Measurements from ENCODE around the gene CNOT2.

The CNOT2 gene, protein sequence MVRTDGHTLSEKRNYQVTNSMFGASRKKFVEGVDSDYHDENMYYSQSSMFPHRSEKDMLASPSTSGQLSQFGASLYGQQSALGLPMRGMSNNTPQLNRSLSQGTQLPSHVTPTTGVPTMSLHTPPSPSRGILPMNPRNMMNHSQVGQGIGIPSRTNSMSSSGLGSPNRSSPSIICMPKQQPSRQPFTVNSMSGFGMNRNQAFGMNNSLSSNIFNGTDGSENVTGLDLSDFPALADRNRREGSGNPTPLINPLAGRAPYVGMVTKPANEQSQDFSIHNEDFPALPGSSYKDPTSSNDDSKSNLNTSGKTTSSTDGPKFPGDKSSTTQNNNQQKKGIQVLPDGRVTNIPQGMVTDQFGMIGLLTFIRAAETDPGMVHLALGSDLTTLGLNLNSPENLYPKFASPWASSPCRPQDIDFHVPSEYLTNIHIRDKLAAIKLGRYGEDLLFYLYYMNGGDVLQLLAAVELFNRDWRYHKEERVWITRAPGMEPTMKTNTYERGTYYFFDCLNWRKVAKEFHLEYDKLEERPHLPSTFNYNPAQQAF

DNA sequence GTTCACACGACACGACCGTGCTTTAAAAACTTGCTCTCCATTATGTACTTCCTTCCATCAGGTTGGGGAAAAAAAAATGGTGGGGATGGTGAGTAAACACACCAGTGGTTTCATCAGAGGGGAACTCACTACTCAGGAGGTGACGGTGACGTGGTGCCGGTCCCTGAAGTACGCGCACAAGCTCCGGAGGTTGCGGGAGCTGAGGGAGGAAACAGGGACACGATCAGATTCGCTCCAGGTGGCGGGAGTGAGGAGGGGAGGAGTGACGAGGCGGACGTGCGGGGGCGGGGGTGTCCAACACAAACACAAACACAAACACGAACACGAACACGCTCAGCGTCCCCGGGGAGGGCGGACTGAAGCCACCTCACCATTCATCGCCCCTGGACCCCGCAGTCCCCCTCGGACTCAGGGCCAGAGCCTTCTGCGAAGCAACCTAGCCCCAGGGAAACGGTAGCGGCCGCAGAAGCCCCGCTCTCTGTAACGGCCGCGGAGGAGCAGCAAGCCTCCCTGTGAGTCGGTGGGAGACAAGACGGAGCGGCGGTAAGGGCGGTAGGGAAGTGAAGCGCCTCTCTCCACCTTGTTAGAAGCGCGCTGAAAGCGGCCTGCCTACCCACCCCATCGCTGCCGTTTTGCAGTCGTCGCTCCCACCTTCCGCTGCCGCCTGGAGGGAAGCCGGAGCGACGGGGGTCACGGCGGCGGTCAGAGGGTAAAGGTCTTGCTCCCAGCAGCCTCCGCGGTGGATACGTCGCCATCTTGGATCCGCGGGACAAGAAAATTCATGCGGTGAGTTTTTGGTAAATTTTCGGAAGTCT is at the start of gene CNOT2:
CNOT2 (plus strand) TSS at position 739 of the 815 bp plus-strand sequence. CDS start 34,794 bp downstream, outside the sequence.
- DNase-seq = peak; percentile 91

DNA sequence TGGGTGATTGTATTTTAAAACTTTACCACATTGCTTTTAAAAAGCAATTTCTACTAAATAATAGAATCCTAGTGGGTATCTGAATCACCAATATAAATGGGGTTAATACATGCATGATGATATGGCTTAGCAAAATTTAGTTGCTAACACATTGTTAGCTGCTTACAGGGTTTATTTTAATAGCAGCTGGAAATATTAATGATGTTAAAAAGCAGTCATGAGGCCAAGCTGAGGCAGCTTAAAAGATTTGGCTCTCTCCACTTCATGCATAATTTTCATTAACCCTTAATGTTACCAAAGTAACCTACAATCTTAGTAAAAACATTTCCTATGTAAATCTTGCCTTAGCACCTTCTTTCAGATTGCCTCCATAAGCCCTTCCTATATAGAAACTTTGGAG is 49.2 kb upstream of the CNOT2 start:
- DNase-seq = no peak

DNA sequence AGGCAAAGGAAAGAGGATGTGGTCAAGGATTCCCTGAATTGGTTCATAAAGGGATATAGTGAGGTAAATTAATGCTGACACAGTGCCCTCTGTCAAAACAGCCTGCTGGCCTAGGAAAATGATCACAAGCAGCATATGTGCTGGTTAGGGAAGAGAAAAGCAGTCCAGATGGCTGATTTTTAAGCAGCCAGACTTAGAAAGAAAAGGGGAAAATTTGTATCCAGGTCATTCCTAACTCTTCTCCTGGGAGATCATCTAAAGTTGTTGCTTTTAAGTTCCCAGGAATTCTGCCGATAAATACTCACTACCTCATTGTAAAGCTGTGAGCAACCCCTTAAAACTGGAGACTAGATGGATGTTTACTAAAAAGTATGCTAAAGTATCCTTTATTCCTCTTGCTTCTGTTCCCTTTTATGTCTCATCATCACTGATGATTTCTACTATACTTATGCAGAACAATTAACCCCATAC is 46.4 kb upstream of the CNOT2 start:
- DNase-seq = no peak

DNA sequence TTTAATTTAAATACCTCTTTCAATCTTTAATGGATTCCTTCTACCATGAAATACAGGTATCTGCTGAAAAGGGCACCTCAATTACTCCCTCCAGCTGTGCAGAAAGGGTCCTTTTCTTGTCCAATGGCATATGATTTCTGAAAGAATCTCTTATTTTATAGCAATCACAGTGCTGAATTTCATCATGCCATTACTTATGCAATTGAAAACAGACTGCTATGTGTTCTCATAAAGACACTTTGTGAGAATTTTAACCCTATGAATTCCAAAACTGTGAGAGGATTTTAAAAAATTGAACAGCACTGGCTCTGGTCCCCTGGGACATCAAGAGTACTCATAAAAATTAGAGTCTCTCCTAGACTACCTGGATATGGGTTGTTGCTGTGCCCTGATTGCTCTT is 45.9 kb upstream of the CNOT2 start:
- no peak for DNase-seq

DNA sequence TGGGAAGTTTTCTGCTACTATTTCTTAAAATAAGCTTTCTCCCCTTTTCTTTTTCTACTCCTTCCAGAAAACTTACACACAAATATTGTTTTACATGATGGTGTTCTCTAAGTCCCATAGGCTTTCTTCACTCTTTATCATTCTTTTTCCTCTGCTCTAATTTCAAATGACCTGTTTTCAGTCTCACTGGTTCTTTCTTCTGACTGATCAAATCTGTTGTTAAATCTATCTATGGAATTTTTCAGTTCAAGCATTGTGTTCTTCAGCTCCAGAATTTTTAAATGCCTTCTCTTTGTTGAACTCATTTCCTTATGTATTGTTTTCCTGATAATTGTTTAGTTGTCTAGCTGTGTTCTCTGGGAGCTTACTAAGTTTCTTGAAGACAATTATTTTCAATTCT is 29.5 kb upstream of the CNOT2 start:
- DNase-seq = no peak

DNA sequence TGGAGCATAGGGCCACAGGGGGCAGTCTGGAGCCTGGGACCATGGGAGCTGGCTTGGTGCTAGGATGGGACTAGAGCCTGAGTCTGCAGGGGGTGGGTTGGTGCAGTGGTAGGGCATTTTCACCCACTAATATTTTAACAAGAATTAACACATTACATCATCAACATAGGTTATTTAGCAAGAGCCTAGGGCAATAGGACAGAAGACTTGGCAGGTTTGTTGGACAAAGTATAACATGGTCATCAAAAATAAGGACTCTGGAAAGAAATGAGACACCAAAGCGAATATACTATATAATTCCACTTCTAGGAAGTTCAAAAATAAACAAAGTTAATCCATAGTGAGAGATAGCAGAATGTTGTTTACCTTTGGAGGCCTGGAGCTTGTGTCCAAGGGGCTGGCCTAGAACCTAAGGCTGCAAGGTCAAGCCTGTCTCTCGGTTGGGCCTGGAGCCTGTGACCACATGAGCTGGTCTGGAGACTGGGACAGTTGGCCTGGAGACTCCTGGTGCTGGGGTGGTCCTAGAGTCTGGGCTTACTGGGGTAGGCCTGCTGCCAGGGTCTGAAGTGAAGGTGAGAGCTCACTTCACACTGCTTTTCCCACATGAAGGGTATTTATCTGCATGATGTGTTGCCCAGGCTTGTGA is 28.1 kb upstream of the CNOT2 start:
- no peak for DNase-seq

DNA sequence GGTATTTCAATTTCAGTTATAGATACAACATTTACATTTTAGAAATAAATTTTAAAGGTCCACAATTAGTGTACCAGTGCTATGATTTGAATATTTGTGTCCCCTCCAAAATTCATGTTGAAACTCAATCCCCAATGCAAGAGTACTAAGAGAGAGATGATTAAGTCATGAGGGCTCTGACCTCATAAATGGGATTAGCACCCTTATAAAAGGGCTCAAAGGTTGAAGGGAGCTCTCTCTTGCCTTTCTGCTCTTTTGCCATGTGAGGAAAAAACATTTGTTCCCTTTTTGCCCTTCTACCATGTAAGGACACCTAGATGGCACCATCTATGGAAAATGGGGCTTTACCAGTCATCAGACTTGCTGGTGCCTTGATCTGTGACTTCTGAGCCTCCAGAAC is 25.8 kb upstream of the CNOT2 start:
- DNase-seq = no peak

DNA sequence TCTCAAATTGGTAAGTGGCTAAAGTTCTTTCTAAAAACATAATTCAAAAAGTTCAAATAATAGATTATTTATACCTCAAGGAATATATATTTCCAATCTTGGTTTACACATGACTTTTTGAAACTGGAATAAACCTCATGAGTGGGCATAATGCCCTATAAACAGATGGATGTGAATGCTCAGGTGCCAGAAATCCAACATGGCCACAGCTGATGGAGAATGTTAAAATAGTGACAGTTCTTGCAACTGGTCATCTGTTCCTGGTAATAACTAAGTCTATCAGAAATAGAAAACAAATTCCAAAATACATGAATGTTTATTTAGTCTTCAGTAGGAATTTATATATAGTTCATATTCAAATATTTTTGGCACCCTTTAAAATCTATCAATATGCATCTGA is 21.6 kb upstream of the CNOT2 start:
- DNase-seq = no peak

DNA sequence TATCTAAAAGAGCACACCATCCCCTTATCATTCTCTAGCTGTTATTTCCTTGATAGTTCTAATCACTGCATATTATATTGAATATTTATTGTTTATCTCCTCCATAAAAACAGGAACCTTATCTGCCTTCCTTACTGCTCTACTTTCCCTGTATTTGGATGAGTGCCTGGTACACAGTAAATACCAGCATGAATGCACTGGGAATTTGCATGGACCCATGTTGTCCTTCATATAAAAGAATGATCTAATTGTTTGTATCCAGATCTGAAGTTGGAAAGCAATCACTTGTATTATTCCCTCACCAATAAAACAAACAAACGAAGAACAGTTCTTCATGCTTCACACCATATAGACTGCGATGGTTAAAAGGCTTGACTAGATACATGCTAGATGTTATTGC is 15.3 kb upstream of the CNOT2 start:
- no peak for DNase-seq

DNA sequence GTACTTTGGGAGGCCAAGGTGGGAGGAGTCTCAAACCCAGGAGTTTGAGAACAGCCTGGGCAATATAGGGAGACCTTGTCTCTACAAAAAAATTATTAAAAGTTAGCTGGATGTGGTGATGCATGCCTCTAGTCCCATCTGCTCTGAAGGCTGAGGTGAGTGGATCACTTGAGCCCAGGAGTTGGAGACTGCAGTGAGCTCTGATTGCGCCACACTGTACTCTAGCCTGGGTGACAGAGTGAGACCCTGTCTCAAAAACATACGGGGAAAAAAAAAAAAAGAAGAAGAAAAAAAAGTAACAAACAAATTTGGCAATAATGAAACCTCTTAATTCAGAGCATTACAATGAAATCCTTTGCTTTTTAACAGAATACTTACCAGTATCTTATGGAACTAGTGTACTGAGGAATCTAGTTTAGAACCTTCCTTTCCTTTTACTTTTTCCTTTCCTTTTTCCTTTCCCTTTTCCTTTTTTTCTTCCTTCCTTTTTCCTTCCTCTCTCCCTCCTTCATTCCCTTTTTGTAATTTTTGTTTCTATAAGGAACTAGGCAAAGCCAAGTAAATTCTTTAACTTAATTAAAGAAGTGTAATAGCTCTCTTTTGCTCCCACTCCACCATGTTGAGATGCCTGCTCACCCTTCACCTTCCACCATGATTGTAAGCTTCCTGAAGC is 12.2 kb upstream of the CNOT2 start:
- no peak for DNase-seq

DNA sequence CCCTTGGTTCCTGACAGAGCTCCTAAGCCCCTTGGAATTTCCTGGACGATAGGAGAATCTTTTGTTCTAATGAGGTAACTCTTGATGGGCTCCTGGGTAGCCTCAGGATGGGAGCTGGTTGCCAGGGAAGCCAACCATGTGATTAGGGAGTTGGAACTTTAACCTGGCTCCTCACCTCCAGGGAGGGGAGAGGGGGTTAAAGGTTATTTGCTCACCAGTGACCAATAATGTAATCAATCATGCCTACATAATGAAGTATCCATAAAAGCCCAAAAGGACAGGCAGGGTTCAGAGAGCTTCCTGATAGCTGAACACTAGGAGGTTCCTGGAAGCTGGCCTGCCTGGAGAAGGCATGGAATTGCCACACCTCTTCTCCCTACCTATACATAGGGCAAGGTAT is 6.2 kb upstream of the CNOT2 start:
- DNase-seq = no peak

DNA sequence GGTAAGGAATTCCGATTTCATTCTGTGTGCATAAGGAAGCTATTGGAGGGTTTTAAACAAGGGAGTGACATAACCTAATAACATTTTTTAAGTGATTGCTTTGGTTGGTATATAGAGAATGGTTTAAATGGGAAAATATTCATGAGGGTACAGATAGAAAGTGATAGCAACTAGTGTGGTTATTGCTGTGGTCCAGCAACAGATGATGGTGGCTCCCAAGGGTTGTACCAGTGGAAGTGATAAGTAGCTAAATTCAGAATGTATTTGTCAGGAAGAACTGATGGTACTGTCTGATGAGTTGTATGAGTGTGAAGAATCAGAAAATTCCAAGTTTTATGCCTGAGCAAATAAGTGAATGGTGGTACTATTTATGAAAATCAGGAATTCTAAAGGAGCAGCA is 2.6 kb upstream of the CNOT2 start:
- no peak for DNase-seq

DNA sequence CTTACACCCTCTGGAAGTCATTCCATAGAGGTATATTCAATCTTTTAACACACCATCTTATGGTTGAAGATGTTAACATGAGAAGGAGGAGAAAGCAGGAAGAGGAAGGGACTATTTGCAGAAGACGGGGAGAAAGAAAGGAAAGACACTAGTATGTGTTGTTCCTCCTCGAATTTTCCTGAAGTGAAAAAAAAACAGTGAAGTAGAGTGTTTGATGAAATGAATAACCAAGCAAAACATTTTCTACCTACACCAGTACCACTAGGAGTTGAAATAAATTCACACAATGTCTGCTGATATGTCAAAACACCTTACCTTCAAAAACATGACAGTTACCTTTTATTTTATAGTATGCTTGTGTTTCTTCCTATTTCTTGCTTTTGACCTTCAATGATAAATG is 1.4 kb upstream of the CNOT2 start:
- no peak for DNase-seq

DNA sequence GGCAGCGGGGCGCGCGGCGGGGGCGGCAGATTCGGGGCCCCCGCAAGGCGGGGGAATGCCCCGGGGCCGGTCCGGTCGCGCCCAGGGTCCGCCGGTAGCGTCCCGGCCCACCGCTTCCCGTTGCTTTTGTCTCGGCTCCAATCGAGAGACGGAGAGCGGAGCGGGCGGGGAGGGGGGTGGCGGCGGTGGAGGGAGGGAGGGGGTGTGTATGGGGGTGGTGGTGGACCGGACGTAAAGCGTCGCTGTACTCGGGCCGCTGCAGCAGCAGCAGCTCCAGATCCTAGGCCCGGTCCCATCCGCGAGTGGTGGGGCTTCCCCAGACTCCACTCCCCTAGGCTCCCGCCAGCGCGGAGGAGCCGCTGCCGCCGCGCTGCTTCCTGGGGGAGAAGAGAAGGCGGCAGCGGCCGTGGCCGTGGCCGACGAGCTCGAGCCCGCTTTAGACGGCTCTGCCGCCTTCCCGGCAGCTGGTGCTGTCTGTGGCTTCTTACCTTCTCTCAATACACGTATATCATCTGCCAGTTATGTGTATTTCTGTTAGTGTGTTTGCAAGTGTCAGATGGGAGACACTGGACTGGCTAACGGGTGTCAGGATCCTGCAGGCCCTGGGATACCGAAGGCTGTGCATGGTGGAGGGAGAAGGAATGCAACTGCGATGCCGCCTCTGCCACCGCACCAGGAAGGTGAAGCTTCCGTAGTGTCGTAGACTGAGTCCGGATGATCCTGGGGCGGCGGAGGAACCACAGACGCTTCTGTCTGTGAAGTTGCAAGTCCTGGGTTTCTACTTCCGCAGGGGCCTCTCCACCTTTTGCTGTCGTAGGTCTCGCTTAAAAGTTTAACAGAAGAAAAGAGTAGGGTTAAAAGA is 508 bp downstream of the CNOT2 start:
- DNase-seq = peak; percentile 60

DNA sequence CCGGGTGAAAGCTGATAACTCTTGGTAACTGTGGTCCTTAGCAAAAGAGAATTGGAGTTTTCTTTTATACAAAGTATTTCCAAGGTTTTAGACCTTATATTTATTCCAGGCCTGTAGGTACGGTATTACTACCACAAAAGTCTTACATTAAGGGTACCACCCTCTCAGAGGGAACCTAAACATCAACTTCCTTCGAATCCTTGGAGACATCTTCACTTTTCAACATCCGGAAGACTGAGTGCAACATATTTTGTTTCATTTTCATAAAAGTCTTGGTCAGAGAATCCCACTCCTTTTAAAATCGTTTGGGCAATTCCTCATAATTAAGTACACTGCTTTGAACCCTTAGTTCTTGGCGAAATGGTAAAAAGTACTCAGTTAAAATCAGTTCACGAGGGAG is 1.2 kb downstream of the CNOT2 start:
- DNase-seq = no peak

DNA sequence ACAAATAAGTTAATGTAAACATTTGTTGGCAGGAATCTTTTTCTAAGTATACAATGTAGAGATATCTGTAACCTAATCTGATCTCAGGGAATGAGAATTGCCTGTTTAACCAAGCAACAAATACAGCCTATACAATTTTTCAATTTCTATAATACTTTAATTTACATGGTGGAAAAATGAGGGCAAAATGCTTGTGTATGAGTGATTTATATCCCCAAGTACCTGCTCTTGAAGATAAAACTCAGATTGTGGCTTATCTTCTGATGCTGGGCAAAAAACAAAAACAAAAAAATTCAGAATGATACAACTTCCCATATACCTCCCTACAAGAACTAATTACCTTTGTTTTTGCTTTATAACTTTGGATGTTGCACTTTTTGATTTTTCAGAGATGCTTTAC is 2.2 kb downstream of the CNOT2 start:
- no peak for DNase-seq

DNA sequence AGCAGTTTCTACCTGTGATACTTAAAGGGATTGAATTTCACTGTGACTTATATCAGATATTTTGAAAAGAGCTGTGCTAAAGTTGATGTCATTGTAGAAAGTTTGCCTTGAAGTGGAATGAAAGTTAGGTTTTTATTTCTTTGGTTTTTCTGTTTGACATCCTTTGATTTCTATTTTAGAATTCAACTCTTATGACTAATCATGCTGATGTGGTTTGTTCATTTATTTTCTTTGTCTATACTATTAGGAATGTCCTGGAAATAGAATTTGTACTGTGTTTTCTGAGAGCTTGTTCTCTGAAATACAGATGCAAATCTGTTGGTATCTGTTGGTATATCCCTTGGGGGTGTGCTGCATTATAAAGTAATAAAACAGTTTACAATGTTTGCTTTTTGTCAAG is 3.3 kb downstream of the CNOT2 start:
- no peak for DNase-seq

DNA sequence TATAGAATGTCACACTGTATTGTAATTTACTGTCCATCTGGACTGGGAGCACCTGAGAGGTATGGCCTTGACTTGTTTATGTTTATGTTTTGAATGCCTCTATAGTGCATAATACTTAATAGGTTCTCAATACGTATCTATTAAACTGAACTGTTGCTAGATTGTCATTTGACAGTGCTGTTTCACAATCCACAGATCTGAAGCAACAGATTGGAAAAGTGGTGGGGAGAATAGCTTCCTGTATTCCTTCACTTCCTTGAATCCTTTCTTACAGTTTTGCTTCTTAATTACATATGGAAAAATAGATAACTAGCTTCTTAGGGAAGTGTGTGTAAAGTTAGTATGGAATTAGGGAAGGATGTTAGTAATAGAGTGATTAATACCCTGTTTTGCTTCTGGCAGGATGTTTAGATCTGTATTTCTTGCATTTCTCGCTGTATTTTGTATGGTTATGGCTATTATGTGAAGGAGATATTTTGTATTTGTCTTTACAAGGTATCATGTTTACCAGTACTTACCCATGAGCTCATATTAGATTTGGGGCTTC is 4.5 kb downstream of the CNOT2 start:
- no peak for DNase-seq

DNA sequence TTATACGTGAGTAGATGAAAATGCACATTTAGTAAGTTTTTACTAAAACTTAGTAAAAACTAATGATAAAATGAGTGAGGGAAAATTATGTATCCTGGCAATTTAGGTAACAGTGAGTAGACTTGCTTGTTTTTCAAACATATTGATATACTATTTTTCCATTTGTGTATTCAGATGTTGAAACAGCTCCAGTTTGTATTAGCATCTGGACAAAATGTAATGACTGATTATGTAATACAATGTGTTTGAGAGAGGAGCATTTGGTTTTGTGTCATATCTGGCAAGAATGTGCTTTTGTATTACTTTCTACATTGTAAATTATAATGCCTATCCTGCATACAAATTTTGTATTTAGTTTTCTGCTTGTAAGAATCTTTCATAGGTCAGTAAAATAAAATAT is 5.6 kb downstream of the CNOT2 start:
- no peak for DNase-seq

DNA sequence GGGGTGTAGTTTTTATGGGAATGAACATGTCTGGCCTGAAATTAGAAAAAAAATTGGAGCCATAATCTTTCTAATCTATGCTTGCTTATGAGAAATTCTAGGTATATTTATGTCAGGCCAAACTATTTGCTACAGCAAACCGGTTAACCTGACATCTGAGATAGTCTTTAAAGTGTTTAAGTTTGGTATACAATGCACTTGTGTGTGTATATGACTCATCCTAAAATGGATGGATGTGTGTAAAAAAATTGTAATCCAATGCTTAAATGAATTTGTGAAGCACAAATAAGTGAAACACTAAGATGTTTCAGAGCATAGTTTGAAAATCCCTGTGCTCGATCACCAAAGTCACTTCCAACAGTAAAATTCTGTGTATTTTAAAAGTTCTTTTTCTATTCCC is 6.7 kb downstream of the CNOT2 start:
- no peak for DNase-seq

DNA sequence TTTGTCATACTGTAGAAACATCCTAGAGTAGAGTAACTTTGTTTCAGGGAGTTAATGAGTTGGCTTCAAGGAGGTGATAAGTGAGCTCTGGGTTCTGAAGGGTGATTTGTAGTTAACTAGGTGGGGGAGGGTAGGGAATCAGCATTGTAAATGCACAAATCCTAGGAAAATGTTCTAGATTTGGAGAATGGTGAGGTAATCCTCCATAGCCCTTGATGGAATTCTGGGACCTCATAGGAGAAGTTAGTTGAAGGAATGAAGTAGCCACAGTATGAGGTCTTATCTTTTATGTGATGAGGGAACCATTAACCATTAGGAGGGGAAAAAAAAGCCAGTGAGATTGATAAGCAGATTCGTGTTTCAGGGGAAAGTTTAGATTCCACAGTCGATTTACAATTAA is 8.0 kb downstream of the CNOT2 start:
- DNase-seq = no peak

DNA sequence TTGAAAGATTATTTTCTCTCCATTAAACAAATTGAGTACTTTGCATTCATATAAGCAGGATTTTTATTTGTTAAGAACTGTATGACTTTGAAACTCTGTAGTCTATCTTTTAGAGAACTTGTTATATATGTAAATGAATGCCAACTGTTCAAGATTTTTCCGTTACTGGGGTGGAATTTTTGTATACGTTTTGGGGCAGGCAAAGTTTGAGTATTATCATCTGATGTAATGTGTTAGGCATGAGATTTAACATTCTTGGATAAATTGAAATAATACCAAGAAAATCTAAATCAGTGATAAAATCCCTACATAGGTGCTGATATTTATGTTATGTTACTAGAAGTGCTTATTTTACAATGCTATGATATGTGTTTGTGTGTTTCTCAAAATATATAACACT is 8.4 kb downstream of the CNOT2 start:
- no peak for DNase-seq
